Suprapubic skin (tissue), 4 donors: ENCODE results near the gene ANKRD9. TPM values are rescaled to one million over a fixed set of nuclear protein-coding genes. Genes with fewer than 3 reads are reported as not detected.
"Not testable (repeated sequence)": the region's sequence is repeated elsewhere in the genome, so short reads cannot be mapped to it uniquely, and the experiment has no call there.

Source experiments
- DNase-seq, 2 donors: peaks; one replicate each; pipeline ENCODE4 v3.0.0-alpha.2; 2019; ENCODE audit warnings: low spot score in 2 of 2
- H3K27ac ChIP-seq: fragments of 200-600 bp; sonication (generic); one replicate; pipeline ENCODE4 v1.5.1; 2019
- H3K27me3 ChIP-seq: fragments of 200-600 bp; sonication (generic); one replicate; pipeline ENCODE4 v1.5.1; 2019
- H3K36me3 ChIP-seq: fragments of 200-600 bp; sonication (generic); one replicate; pipeline ENCODE4 v1.5.1; 2019
- H3K4me1 ChIP-seq: fragments of 200-600 bp; sonication (generic); one replicate; pipeline ENCODE4 v1.5.1; 2019
- H3K4me3 ChIP-seq: fragments of 200-600 bp; sonication (generic); one replicate; pipeline ENCODE4 v1.5.1; 2019; ENCODE audit warnings: mild to moderate bottlenecking
- H3K9me3 ChIP-seq: fragments of 200-600 bp; sonication (generic); one replicate; pipeline ENCODE4 v1.5.1; 2019
- CTCF ChIP-seq, 2 donors: fragments of 200-600 bp in 1 of 2; fragments of 450-650 bp in 1 of 2; sonication (generic) in 1 of 2; IDR thresholded peaks; one replicate each; pipeline ENCODE4 v1.5.1; 2016 to 2019; ENCODE audit warnings: antibody characterized with exemption in 2 of 2, mild to moderate bottlenecking in 1 of 2, moderate library complexity in 1 of 2
- EP300 ChIP-seq: sonication (generic); formaldehyde crosslinking; IDR thresholded peaks from one replicate; pipeline ENCODE4 v1.6.1; 2017; ENCODE audit warnings: antibody characterized with exemption
- POLR2A ChIP-seq, 2 donors: fragments of 450-650 bp; IDR thresholded peaks; one replicate each; pipeline ENCODE4 v1.6.1; 2017; ENCODE audit warnings: antibody characterized with exemption in 2 of 2, mild to moderate bottlenecking in 2 of 2, moderate library complexity in 2 of 2
- POLR2AphosphoS5 ChIP-seq, 3 donors: sonication (generic); formaldehyde crosslinking; IDR thresholded peaks; one replicate each; pipeline ENCODE4 v1.6.1; 2017; ENCODE audit warnings: antibody characterized with exemption in 3 of 3
- WGBS: methylation state at CpG from one replicate; pipeline ENCODE4 v1.1.5; 2018; 5-methylcytosine and 5-hydroxymethylcytosine counted together
- total RNA-seq, 4 donors: library from RNA; depleted of rRNA; stranded (reverse); fragments of >200 nt; gene quantifications; one replicate each; pipeline ENCODE4 v1.1.0, GENCODE V29; 2016

ANKRD9 gene
- total RNA-seq, 4 donors from 2014 or later: 48.4 to 60.1 (median 54.4) TPM

GRCh38 chr14:102544046-102544746, 34.6 kb upstream of the ANKRD9 start:
- H3K27ac ChIP-seq: no peak overlapping the region
- DNase-seq: no peak
- no peaks in the 10 kb centered on the region for H3K36me3 ChIP-seq
- H3K9me3 ChIP-seq: no peaks in the 10 kb centered on the region
- 19% methylated on average over 34 of the region's 43 CpGs for WGBS
- TF ChIP-seq POLR2AphosphoS5 (IDR thresholded peaks at IDR 0.05): no peak
- TF ChIP-seq EP300: no peak
- no peak for TF ChIP-seq CTCF (IDR thresholded peaks at IDR 0.05)
- TF ChIP-seq POLR2A (IDR thresholded peaks at IDR 0.05): no peak
- peaks cover 30% of the 10 kb centered on the region for H3K4me1 ChIP-seq
- peaks cover 22% of the 10 kb centered on the region for H3K27me3 ChIP-seq
- peak overlapping the region; percentile 30 for H3K4me3 ChIP-seq

GRCh38 chr14:102541771-102542170, 32.2 kb upstream of the ANKRD9 start:
- TF ChIP-seq POLR2A (IDR thresholded peaks at IDR 0.05): no peak
- no peak for TF ChIP-seq EP300
- no peak for TF ChIP-seq CTCF (IDR thresholded peaks at IDR 0.05)
- no peak for TF ChIP-seq POLR2AphosphoS5 (IDR thresholded peaks at IDR 0.05)
- Histone ChIP-seq H3K27ac (no peak overlapping the region), H3K36me3 (no peaks in the 10 kb centered on the region), H3K9me3 (no peaks in the 10 kb centered on the region), H3K4me3 (no peak overlapping the region), H3K4me1 (peaks cover 30% of the 10 kb centered on the region), H3K27me3 (peaks cover 22% of the 10 kb centered on the region)
- 90% methylated on average over 9 of the region's 10 CpGs for WGBS
- no peak for DNase-seq

GRCh38 chr14:102541029-102541491, 31.5 kb upstream of the ANKRD9 start:
- Histone ChIP-seq H3K27me3 (peaks cover 22% of the 10 kb centered on the region), H3K4me1 (peaks cover 30% of the 10 kb centered on the region)
- WGBS: 95% methylated on average over 10 of the region's 14 CpGs
- DNase-seq, H3K36me3 ChIP-seq, H3K9me3 ChIP-seq, H3K4me3 ChIP-seq, H3K27ac ChIP-seq: not testable (repeated sequence)

- Histone ChIP-seq H3K27me3 (peaks cover 16% of the 10 kb centered on the region), H3K27ac (no peak overlapping the region), H3K4me1 (peaks cover 24% of the 10 kb centered on the region), H3K36me3 (no peaks in the 10 kb centered on the region), H3K4me3 (no peak overlapping the region), H3K9me3 (no peaks in the 10 kb centered on the region)
- TF ChIP-seq EP300: no peak
- TF ChIP-seq POLR2A (IDR thresholded peaks at IDR 0.05): no peak
- 71% methylated on average over 9 of the region's 29 CpGs for WGBS
- DNase-seq: no peak
Measured at GRCh38 chr14:102540315-102541028, 30.9 kb upstream of the ANKRD9 start.

GRCh38 chr14:102539544-102540314, 30.2 kb upstream of the ANKRD9 start:
- 54% methylated on average over 15 of the region's 17 CpGs for WGBS
- H3K9me3 ChIP-seq: no peaks in the 10 kb centered on the region
- H3K4me3 ChIP-seq: no peak overlapping the region
- no peaks in the 10 kb centered on the region for H3K36me3 ChIP-seq
- no peak for TF ChIP-seq POLR2A (IDR thresholded peaks at IDR 0.05)
- TF ChIP-seq EP300: no peak
- no peak for TF ChIP-seq POLR2AphosphoS5 (IDR thresholded peaks at IDR 0.05)
- no peak for TF ChIP-seq CTCF (IDR thresholded peaks at IDR 0.05)
- peaks cover 8% of the 10 kb centered on the region for H3K27me3 ChIP-seq
- no peak overlapping the region for H3K27ac ChIP-seq
- peaks cover 17% of the 10 kb centered on the region for H3K4me1 ChIP-seq
- DNase-seq: no peak
